Neural cell (in vitro differentiated cells): Measurements from ENCODE around the gene ZNHIT1. TPM values are rescaled to one million over a fixed set of nuclear protein-coding genes. Genes with fewer than 3 reads are reported as not detected.

Experiments
- H2AFZ ChIP-seq: fragments of 200-600, 300-800 bp; sonication (generic), shearing (Covaris generic); 2 replicates; pipeline ENCODE4 v1.6.0; 2014; ENCODE audit warnings: low read depth, mild to moderate bottlenecking, antibody characterized with exemption, low read length, moderate library complexity
- H3F3A ChIP-seq: fragments of 200-600 bp; shearing (Covaris generic); 2 replicates; pipeline ENCODE4 v1.6.1; 2016; ENCODE audit warnings: mild to moderate bottlenecking, moderate library complexity, mixed read lengths, antibody characterized with exemption, low read length; ENCODE audit not compliant: insufficient read depth, poor library complexity, severe bottlenecking
- H3K27ac ChIP-seq: fragments of 200-600, 300-800 bp; sonication (generic), shearing (Covaris generic); 2 replicates; pipeline ENCODE4 v1.5.1; 2014; ENCODE audit warnings: mild to moderate bottlenecking, low read length, moderate library complexity
- H3K27me3 ChIP-seq: fragments of 300-800, 200-600 bp; sonication (generic), shearing (Covaris generic); 2 replicates; pipeline ENCODE4 v1.6.0; 2014; ENCODE audit warnings: mild to moderate bottlenecking, low read depth, low read length, moderate library complexity; ENCODE audit not compliant: insufficient read depth
- H3K36me3 ChIP-seq: fragments of 300-800, 200-600 bp; sonication (generic), shearing (Covaris generic); 2 replicates; pipeline ENCODE4 v1.5.1; 2014; ENCODE audit warnings: mild to moderate bottlenecking, antibody characterized with exemption, low read length, moderate library complexity; ENCODE audit not compliant: insufficient read depth
- H3K4me2 ChIP-seq: fragments of 300-800, 200-600 bp; sonication (generic), shearing (Covaris generic); 2 replicates; pipeline ENCODE4 v1.6.0; 2014; ENCODE audit warnings: mild to moderate bottlenecking, low read length
- H3K4me3 ChIP-seq: fragments of 300-800, 200-600 bp; sonication (generic), shearing (Covaris generic); 2 replicates; pipeline ENCODE4 v1.5.1; 2014; ENCODE audit warnings: mild to moderate bottlenecking, low read length, moderate library complexity
- H3K79me2 ChIP-seq: fragments of 200-600 bp; shearing (Covaris generic); replicated peaks from 2 replicates; pipeline ENCODE4 v1.6.0; 2014; ENCODE audit warnings: mild to moderate bottlenecking, low read length, moderate library complexity; ENCODE audit not compliant: insufficient read depth
- H3K9ac ChIP-seq: fragments of 300-800, 200-600 bp; sonication (generic), shearing (Covaris generic); 2 replicates; pipeline ENCODE4 v1.6.1; 2016; ENCODE audit warnings: mild to moderate bottlenecking, low read length, mixed read lengths
- H3K9me2 ChIP-seq: fragments of 200-600 bp; shearing (Covaris generic); 2 replicates; pipeline ENCODE4 v1.6.1; 2016; ENCODE audit warnings: mild to moderate bottlenecking, low read length, mixed read lengths; ENCODE audit not compliant: insufficient read depth
- H3K9me3 ChIP-seq: fragments of 200-600, 300-800 bp; sonication (generic), shearing (Covaris generic); 2 replicates; pipeline ENCODE4 v1.6.1; 2016; ENCODE audit warnings: mild to moderate bottlenecking, mixed run types, low read length, moderate library complexity, mixed read lengths
- H4K20me1 ChIP-seq: fragments of 200-600 bp; shearing (Covaris generic); 2 replicates; pipeline ENCODE4 v1.6.1; 2016; ENCODE audit warnings: mild to moderate bottlenecking, mixed run types; ENCODE audit not compliant: insufficient read depth
- CTCF ChIP-seq: fragments of 450-650 bp; IDR thresholded peaks from 2 replicates; pipeline ENCODE4 v1.5.1; 2014; ENCODE audit warnings: antibody characterized with exemption, mild to moderate bottlenecking, moderate library complexity; ENCODE audit not compliant: poor library complexity, severe bottlenecking
- EP300 ChIP-seq: fragments of 450-650 bp; conservative IDR thresholded peaks from 2 replicates; pipeline ENCODE4 v1.6.1; 2014; ENCODE audit warnings: antibody characterized with exemption, mild to moderate bottlenecking, moderate library complexity; ENCODE audit not compliant: poor library complexity, severe bottlenecking
- EZH2 ChIP-seq: fragments of 200-600, 300-800 bp; shearing (Covaris generic), sonication (generic); IDR thresholded peaks from 2 replicates; pipeline ENCODE4 v1.6.1; 2014; ENCODE audit warnings: antibody characterized with exemption, low read length, borderline replicate concordance, mild to moderate bottlenecking; ENCODE audit not compliant: insufficient read depth, poor library complexity, severe bottlenecking
- MXI1 ChIP-seq: fragments of 450-650 bp; conservative IDR thresholded peaks from 2 replicates; pipeline ENCODE4 v1.6.1; 2014; ENCODE audit warnings: antibody characterized with exemption, mild to moderate bottlenecking; ENCODE audit not compliant: poor library complexity, severe bottlenecking
- POLR2AphosphoS5 ChIP-seq: IDR thresholded peaks from 2 replicates; pipeline ENCODE4 v1.6.1; 2012
- RAD21 ChIP-seq: fragments of 450-650 bp; conservative IDR thresholded peaks from 2 replicates; pipeline ENCODE4 v1.6.1; 2014; ENCODE audit warnings: antibody characterized with exemption, mild to moderate bottlenecking, moderate library complexity
- SMC3 ChIP-seq: fragments of 450-650 bp; conservative IDR thresholded peaks from 2 replicates; pipeline ENCODE4 v1.6.1; 2014; ENCODE audit warnings: antibody characterized with exemption, mild to moderate bottlenecking, moderate library complexity; ENCODE audit not compliant: poor library complexity
- TAF1 ChIP-seq: IDR thresholded peaks from 2 replicates; pipeline ENCODE4 v1.6.1; 2012; ENCODE audit warnings: low read depth
- polyA plus RNA-seq: library from polyadenylated mRNA; depleted of rRNA; stranded (reverse); fragments of >200 nt; gene quantifications from 2 replicates; pipeline ENCODE4 v1.2.3, GENCODE V29; 2014
- small RNA-seq, 3 experiments: library from RNA; depleted of rRNA; stranded (forward); fragments of <200 nt; gene quantifications; one replicate each; pipeline ENCODE3, GENCODE V24; 2012
- TF ChIP-seq, protein P1 (sequence below): IDR thresholded peaks from 2 replicates; pipeline ENCODE4 v1.6.1; 2012; ENCODE audit warnings: borderline replicate concordance

ZNHIT1 gene
- polyA plus RNA-seq, 1 donor from 2014 or later: 176 TPM

DNA sequence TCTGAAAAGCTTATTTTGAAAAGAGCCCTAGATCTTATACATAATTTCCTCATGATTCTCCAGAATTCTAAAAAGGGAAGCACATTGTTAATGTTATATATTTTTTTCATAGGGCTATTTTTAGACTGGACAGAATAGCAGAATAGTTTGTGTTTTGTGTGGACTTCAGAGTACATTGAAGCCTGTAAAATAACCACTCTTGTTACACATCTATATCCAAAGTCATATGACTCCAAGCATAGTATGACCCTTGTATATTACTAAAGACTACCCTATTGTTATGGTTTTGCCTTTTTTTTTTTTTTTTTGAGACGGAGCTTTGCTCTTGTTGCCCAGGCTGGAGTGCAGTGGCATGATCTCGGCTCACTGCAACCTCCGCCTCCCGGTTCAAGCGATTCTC, 53.1 kb downstream of the ZNHIT1 start:
- Histone ChIP-seq H3K27ac (no peak overlapping the region), H3K79me2 (no peaks in the 10 kb centered on the region), H3F3A (no peaks in the 10 kb centered on the region), H3K27me3 (no peaks in the 10 kb centered on the region), H4K20me1 (no peaks in the 10 kb centered on the region), H3K9ac (no peak overlapping the region), H3K36me3 (no peaks in the 10 kb centered on the region), H3K9me3 (no peaks in the 10 kb centered on the region), H3K9me2 (no peaks in the 10 kb centered on the region), H3K4me3 (no peak overlapping the region), H2AFZ (no peak overlapping the region), H3K4me2 (no peak overlapping the region)
- no peak for TF ChIP-seq EP300
- TF ChIP-seq CTCF: no peak

GRCh38 chr7:101273206-101273605, 55.2 kb downstream of the ZNHIT1 start:
- H3K27ac ChIP-seq: no peak overlapping the region
- H3K4me2 ChIP-seq: no peak overlapping the region
- H3K4me3 ChIP-seq: no peak overlapping the region
- no peak overlapping the region for H2AFZ ChIP-seq
- H3K36me3 ChIP-seq: no peaks in the 10 kb centered on the region
- H3K9me2 ChIP-seq: no peaks in the 10 kb centered on the region
- no peaks in the 10 kb centered on the region for H4K20me1 ChIP-seq
- no peaks in the 10 kb centered on the region for H3K79me2 ChIP-seq
- H3F3A ChIP-seq: no peaks in the 10 kb centered on the region
- no peaks in the 10 kb centered on the region for H3K27me3 ChIP-seq
- H3K9ac ChIP-seq: no peak overlapping the region
- H3K9me3 ChIP-seq: no peaks in the 10 kb centered on the region
- TF ChIP-seq RAD21 (no peak), TAF1 (no peak), POLR2AphosphoS5 (no peak), EZH2 (no peak), SMC3 (no peak), EP300 (no peak), MXI1 (no peak), CTCF (no peak)
- TF ChIP-seq, protein P1, sequence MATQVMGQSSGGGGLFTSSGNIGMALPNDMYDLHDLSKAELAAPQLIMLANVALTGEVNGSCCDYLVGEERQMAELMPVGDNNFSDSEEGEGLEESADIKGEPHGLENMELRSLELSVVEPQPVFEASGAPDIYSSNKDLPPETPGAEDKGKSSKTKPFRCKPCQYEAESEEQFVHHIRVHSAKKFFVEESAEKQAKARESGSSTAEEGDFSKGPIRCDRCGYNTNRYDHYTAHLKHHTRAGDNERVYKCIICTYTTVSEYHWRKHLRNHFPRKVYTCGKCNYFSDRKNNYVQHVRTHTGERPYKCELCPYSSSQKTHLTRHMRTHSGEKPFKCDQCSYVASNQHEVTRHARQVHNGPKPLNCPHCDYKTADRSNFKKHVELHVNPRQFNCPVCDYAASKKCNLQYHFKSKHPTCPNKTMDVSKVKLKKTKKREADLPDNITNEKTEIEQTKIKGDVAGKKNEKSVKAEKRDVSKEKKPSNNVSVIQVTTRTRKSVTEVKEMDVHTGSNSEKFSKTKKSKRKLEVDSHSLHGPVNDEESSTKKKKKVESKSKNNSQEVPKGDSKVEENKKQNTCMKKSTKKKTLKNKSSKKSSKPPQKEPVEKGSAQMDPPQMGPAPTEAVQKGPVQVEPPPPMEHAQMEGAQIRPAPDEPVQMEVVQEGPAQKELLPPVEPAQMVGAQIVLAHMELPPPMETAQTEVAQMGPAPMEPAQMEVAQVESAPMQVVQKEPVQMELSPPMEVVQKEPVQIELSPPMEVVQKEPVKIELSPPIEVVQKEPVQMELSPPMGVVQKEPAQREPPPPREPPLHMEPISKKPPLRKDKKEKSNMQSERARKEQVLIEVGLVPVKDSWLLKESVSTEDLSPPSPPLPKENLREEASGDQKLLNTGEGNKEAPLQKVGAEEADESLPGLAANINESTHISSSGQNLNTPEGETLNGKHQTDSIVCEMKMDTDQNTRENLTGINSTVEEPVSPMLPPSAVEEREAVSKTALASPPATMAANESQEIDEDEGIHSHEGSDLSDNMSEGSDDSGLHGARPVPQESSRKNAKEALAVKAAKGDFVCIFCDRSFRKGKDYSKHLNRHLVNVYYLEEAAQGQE: no peak

Small RNA genes lying within 50 kb of the gene (small RNA-seq; reads per million reads assigned to genes)
- 0 to 0.16 (median 0) reads per million in 3 experiments for gene RNU6-1104P

Other genes starting within 250 kb of the ZNHIT1 start
- not detected in 2 replicates for gene MUC12, start 248.6 kb upstream of the ZNHIT1 start, polyA plus RNA-seq
- gene MUC17, start 198.1 kb upstream of the ZNHIT1 start, polyA plus RNA-seq: not detected in 2 replicates
- 0.01 and 0.12 TPM in 2 replicates for gene TRIM56, start 132.7 kb upstream of the ZNHIT1 start, polyA plus RNA-seq
- gene SERPINE1, start 91.1 kb upstream of the ZNHIT1 start, polyA plus RNA-seq: 0.12 TPM in 1 of 2 replicates, not detected in the other
- 344 and 389 TPM in 2 replicates for gene AP1S1, start 63.7 kb upstream of the ZNHIT1 start, polyA plus RNA-seq
- gene VGF, start 52.6 kb upstream of the ZNHIT1 start, polyA plus RNA-seq: 36.8 and 39.3 TPM in 2 replicates
- 4.0 and 4.5 TPM in 2 replicates for gene NAT16, start 37.9 kb upstream of the ZNHIT1 start, polyA plus RNA-seq
- not detected in 2 replicates for gene MOGAT3, start 17.1 kb upstream of the ZNHIT1 start, polyA plus RNA-seq
- 17.9 and 19.2 TPM in 2 replicates for gene PLOD3, start 584 bp upstream of the ZNHIT1 start, polyA plus RNA-seq
- gene CLDN15, start 19.6 kb downstream of the ZNHIT1 start, polyA plus RNA-seq: 8.9 and 10.9 TPM in 2 replicates
- gene FIS1, start 26.9 kb downstream of the ZNHIT1 start, polyA plus RNA-seq: 322 and 339 TPM in 2 replicates
- 50.9 TPM in 2 replicates for gene IFT22, start 103.6 kb downstream of the ZNHIT1 start, polyA plus RNA-seq
- 36.6 and 39.0 TPM in 2 replicates for gene COL26A1, start 144.7 kb downstream of the ZNHIT1 start, polyA plus RNA-seq